LNCAP (cell line): ENCODE results near the gene KRTAP29-1.
"Not testable (repeated sequence)": the region's sequence is repeated elsewhere in the genome, so short reads cannot be mapped to it uniquely, and the experiment has no call there.

Experiments used
- TF ChIP-seq, protein P1 (sequence below): fragments of 450-650 bp; IDR thresholded peaks from 2 replicates; pipeline ENCODE4 v1.5.1; 2017; ENCODE audit warnings: mild to moderate bottlenecking

Gene KRTAP29-1

DNA sequence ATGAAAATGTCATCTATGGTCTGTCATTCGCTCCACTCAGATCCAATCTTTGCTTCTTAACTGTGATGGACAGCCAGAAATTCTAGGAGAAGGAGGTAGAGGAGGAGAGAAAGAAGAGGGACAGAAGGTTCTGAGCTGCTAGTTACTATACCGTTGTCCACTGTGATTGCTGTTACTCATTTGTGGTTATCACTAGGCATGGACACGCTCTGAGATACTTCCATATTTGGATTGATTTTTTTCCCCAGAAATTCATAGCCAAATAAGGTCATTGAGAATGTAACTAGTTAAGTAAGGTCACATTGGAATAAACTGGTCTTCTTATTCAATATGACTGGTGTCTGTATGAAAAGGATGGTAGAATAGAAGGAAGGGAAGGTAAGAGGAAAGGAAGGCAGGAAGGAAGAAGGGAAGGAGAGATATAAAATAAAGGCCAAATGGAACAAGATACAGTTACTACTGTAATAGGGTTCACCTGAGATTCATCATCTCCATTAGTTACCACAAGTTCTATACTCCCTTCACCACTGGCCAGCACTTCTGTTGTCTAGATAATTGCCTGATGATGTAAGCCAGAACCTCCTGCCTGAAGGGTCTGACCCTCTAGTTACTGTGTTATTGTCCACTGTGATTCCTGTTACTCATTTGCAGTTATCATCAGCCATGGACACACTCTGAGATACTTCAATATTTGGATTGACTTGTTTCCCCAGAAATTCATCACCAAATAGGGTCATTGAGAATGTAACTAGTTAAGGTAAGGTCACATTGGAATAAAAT lies 24.3 kb downstream of the KRTAP29-1 start:
- TF ChIP-seq, protein P1, sequence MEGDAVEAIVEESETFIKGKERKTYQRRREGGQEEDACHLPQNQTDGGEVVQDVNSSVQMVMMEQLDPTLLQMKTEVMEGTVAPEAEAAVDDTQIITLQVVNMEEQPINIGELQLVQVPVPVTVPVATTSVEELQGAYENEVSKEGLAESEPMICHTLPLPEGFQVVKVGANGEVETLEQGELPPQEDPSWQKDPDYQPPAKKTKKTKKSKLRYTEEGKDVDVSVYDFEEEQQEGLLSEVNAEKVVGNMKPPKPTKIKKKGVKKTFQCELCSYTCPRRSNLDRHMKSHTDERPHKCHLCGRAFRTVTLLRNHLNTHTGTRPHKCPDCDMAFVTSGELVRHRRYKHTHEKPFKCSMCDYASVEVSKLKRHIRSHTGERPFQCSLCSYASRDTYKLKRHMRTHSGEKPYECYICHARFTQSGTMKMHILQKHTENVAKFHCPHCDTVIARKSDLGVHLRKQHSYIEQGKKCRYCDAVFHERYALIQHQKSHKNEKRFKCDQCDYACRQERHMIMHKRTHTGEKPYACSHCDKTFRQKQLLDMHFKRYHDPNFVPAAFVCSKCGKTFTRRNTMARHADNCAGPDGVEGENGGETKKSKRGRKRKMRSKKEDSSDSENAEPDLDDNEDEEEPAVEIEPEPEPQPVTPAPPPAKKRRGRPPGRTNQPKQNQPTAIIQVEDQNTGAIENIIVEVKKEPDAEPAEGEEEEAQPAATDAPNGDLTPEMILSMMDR: no peak

DNA sequence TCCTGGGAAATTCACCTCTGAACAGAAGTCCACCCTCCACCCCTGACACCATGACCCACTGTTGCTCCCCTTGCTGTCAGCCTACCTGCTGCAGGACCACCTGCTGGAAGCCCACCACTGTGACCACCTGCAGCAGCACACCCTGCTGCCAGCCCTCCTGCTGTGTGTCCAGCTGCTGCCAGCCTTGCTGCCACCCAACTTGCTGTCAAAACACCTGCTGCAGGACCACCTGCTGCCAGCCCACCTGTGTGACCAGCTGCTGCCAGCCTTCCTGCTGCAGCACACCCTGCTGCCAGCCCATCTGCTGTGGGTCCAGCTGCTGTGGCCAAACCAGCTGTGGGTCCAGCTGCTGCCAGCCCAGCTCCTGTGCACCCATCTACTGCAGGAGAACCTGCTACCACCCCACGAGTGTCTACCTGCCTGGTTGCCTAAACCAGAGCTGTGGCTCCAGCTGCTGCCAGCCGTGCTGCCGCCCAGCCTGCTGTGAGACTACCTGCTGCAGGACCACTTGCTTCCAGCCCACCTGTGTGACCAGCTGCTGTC lies 26.9 kb downstream of the KRTAP29-1 start, which contains the start of gene KRTAP9-7:
KRTAP9-7 (plus strand) TSS at position 51 of the 543 bp plus-strand sequence; CDS start at position 51, 0 bp downstream.
- TF ChIP-seq, protein P1: not testable (repeated sequence)

DNA sequence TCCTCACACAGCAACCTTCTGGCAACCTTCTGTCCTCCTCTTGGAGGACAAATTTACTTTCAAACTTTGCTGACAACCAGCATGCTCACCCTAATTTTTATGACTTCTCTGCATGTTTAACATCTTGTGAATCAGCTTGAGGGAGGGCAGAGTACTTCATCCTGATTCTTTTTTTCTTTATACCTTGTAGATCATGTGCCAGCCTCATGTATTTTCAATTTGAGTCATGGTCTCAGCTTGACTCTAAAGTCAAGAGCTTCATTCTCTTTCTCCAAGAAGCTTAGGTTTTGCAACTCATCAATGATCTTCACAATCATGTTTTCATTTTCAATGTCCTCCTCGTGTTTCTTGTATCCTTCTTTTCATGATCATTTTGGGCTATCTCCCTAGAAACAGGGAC lies 30.8 kb downstream of the KRTAP29-1 start:
- TF ChIP-seq, protein P1: no peak

DNA sequence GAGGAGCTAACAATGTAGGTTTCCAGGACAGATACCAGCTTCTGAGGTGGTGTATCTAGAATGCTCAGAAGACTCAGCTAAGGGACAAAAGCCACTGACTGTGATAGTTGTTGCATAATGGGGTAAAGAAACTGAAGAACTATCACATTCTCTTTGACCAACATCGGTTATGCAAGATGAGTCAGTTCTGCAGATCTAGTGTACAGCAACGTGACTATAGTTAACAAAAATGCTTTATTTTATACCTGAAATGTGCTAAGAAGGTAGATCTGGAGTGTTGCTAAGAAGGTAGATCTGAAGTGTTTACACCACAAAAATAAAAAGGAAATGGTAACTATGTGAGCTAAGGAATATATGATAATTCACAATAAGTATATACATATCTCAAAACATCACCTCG lies 34.9 kb downstream of the KRTAP29-1 start:
- TF ChIP-seq, protein P1: no peak

DNA sequence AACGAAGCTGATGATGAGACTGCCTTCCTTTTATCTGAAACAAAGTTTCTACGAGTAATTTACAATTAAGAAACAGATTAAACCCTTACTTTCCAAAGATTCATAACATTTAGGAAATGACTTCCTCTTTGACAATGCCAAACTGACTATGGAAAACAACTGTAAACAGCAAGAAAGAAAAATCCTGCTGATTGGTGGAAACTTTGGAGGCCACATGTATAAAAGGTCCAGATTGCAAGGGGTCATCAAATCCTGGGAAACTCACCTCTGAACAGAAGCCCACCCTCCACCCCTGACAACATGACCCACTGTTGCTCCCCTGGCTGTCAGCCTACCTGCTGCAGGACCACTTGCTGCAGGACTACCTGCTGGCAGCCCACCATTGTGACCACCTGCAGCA lies 37.6 kb downstream of the KRTAP29-1 start, which contains the start of gene KRTAP9-6:
KRTAP9-6 (plus strand) TSS at position 301 of the 400 bp plus-strand sequence; CDS start at position 301, 0 bp downstream.
- TF ChIP-seq, protein P1: no peak

DNA sequence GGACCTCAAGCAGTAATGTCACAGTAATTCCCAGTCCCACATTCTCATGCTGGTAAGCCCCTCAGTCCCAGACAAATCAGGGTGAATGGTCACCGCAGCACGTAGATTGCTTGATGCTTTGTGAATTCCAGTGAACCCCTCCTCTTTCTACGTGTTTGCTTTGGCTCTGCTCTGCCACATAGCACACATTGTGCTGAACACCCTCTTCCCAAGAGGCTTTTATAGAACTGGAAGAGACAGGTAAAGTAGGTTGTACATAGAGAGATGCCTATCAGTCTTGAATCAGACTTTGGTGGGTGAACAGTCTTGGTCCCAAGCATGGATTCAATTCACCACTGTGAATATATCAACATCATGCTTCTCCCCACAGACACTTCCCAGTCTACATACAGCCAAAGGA lies 38.1 kb downstream of the KRTAP29-1 start:
- TF ChIP-seq, protein P1: no peak

DNA sequence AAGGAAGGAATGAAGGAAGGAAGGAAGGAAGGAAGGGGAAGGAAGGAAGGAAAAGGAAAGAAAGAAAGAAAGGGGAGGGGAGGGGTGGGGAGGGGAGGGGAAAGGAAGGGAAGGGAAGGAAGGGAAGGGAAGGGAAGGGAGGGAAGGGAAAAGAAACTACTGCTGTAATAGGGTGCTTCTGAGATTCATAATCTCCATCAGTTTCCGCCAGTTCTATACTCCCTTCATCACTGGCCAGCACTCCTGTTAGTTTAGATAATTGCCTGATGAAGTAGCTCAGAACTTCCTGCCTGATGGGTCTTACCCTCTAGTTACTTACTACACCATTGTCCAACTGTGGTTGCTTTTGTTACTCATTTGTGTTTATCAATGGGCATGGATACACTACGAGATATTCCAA lies 39.4 kb downstream of the KRTAP29-1 start:
- TF ChIP-seq, protein P1: no peak
